Omental fat pad (tissue), 4 donors: ENCODE results near the gene IL1RAP. TPM values are rescaled to one million over a fixed set of nuclear protein-coding genes. Genes with fewer than 3 reads are reported as not detected.

Experiments
- ATAC-seq: fragments of 150-250 bp; one replicate; pipeline ENCODE4 v1.9.1; 2016; ENCODE audit warnings: mild to moderate bottlenecking, moderate library complexity; ENCODE audit not compliant: low FRiP score
- DNase-seq: peaks from one replicate; pipeline ENCODE4 v3.0.0-alpha.2; 2019; ENCODE audit warnings: low spot score
- CTCF ChIP-seq, 3 donors: fragments of 450-650 bp; IDR thresholded peaks; one replicate each; pipeline ENCODE4 v1.5.1; 2016 to 2017; ENCODE audit warnings: antibody characterized with exemption in 3 of 3, mild to moderate bottlenecking in 3 of 3, moderate library complexity in 2 of 3
- total RNA-seq, 4 donors: library from RNA; depleted of rRNA; stranded (reverse); fragments of >200 nt; gene quantifications; one replicate each; pipeline ENCODE4 v1.1.0, GENCODE V29; 2016

The IL1RAP gene
- total RNA-seq, 4 donors from 2014 or later: 10.5 to 75.3 (median 23.4) TPM

- no peak for DNase-seq
- no peak for TF ChIP-seq CTCF (IDR thresholded peaks at IDR 0.05)
- no peak for ATAC-seq
These were observed 81.4 kb downstream of the IL1RAP start for GRCh38 chr3:190595179-190595795.

DNA sequence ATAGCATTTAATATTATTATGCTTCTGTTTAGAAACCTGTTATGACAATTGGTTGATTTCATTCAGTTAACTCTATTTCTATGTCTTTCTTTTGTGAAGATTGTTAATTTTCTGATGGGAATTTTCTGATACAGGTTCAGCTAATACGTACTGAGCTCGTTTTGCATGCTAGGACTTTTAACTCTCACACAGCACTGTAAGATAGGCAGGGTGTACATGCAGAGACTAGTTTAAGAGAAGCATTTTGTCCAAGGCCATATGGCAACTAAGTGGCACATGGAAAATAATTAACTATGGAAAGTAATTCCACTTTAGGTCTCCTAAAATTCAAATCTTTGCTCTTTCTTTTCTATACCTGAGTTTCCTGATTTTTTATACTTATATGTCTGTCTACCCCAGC lies 81.9 kb downstream of the IL1RAP start:
- TF ChIP-seq CTCF (IDR thresholded peaks at IDR 0.05): no peak
- no peak for ATAC-seq

GRCh38 chr3:190596349-190597285 lies 82.7 kb downstream of the IL1RAP start:
- TF ChIP-seq CTCF (IDR thresholded peaks at IDR 0.05): no peak
- DNase-seq (no peak), ATAC-seq (no peak)

More for the DNA sequence above, 81.9 kb downstream of the IL1RAP start:
- DNase-seq: no peak

- DNase-seq (no peak), ATAC-seq (no peak)
- TF ChIP-seq CTCF (IDR thresholded peaks at IDR 0.05): no peak
These were observed 83.4 kb downstream of the IL1RAP start for GRCh38 chr3:190597291-190597690.

DNA sequence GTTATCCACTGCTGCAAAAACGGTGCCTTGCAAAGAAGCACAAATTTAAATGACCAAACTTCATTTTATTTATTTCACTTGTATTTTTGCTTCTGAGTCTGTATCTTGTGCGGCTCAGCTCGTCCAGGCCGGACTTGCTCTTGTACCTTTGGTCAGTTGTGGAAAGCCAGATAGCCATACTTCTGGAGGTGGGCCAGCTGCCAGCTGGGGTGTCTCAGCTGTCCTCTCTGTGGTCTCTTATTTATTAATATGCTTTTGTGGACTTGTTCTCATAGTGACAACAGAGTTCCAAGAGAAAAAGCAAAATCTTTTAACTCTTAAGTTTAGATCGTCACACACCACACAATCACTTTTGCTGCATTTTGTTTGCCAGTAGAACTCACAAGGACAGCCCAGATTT lies 87.7 kb downstream of the IL1RAP start:
- ATAC-seq (no peak), DNase-seq (no peak)
- TF ChIP-seq CTCF (IDR thresholded peaks at IDR 0.05): no peak

DNA sequence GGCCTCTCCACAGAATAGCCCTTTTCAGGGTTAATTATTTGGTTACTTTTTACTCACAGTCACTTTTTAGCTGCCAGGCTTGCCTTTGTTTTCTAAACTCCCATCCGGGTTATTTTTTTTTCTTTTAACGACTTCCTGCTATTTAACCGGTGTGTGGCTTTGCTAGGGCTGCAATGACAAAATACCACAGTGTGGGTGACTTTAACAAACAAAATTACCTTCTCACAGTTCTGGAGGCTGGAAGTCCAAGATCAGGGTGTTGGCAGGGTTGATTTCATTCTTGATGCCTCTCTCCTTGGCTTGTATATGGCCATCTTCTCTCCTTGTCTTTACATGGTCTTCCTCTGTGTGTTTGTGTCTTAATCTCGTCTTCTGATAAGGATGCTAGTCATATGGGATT lies 91.5 kb downstream of the IL1RAP start:
- no peak for TF ChIP-seq CTCF (IDR thresholded peaks at IDR 0.05)
- DNase-seq (no peak), ATAC-seq (no peak)
